Keratinocyte (primary cell): ENCODE data around the gene BNIP3.

Source experiments
- EZH2 ChIP-seq: IDR thresholded peaks from one replicate; pipeline ENCODE4 v1.6.1; 2012; ENCODE audit warnings: inconsistent platforms, mild to moderate bottlenecking, low read length, moderate library complexity
- TF ChIP-seq, protein P1 (sequence below), 3 experiments: IDR thresholded peaks in 1 of 3; conservative IDR thresholded peaks in 1 of 3; optimal IDR thresholded peaks in 1 of 3; 2 replicates in 2 of 3; 3 replicates in 1 of 3; pipeline versions ENCODE3 to v1.5.1; 2011; ENCODE audit warnings: low read length in 3 of 3, mild to moderate bottlenecking in 3 of 3, moderate library complexity in 2 of 3, control low read depth in 1 of 3, inconsistent platforms in 1 of 3; ENCODE audit not compliant: insufficient read depth in 2 of 3; ENCODE audit errors: extremely low read depth in 1 of 3

GRCh38 chr10:132002004-132002403, 20.3 kb upstream of the BNIP3 start:
- TF ChIP-seq, protein P1, sequence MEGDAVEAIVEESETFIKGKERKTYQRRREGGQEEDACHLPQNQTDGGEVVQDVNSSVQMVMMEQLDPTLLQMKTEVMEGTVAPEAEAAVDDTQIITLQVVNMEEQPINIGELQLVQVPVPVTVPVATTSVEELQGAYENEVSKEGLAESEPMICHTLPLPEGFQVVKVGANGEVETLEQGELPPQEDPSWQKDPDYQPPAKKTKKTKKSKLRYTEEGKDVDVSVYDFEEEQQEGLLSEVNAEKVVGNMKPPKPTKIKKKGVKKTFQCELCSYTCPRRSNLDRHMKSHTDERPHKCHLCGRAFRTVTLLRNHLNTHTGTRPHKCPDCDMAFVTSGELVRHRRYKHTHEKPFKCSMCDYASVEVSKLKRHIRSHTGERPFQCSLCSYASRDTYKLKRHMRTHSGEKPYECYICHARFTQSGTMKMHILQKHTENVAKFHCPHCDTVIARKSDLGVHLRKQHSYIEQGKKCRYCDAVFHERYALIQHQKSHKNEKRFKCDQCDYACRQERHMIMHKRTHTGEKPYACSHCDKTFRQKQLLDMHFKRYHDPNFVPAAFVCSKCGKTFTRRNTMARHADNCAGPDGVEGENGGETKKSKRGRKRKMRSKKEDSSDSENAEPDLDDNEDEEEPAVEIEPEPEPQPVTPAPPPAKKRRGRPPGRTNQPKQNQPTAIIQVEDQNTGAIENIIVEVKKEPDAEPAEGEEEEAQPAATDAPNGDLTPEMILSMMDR (optimal IDR thresholded peaks at IDR 0.05 in 1 of 3, IDR thresholded peaks at IDR 0.05 in 1 of 3, conservative IDR thresholded peaks at IDR 0.05 in 1 of 3; ENCODE audit: extremely low read depth in 1 of 3, insufficient read depth in 2 of 3, low read length in 3 of 3), result no peak
- no peak for TF ChIP-seq EZH2
